HepG2 (cell line): Measurements from ENCODE around the gene SGPP2.

ENCODE experiments used
- BRCA1 ChIP-seq: sonication (generic); formaldehyde crosslinking; IDR thresholded peaks from 2 replicates; pipeline ENCODE4 v1.4.0; 2020; ENCODE audit warnings: missing genetic modification reagents
- FOXK2 ChIP-seq: fragments of 450-650 bp; IDR thresholded peaks from 2 replicates; pipeline ENCODE4 v1.6.1; 2016
- PPARG ChIP-seq: conservative IDR thresholded peaks from 2 replicates; pipeline ENCODE4 v1.6.1; 2016; ENCODE audit warnings: missing biosample characterization, missing genetic modification reagents
- RFX5 ChIP-seq: IDR thresholded peaks from 2 replicates; pipeline ENCODE4 v1.6.1; 2011; ENCODE audit warnings: low read depth, low read length, improper control_type of control experiment
- SMAD3 ChIP-seq: sonication (generic); formaldehyde crosslinking; IDR thresholded peaks from 2 replicates; pipeline ENCODE4 v1.4.0; 2020; ENCODE audit warnings: missing genetic modification reagents

GRCh38 chr2:222522082-222522481 lies 97.7 kb downstream of the SGPP2 start:
- no peak for TF ChIP-seq BRCA1 (CRISPR knock-in tag)
- TF ChIP-seq SMAD3, result no peak
- TF ChIP-seq RFX5, result no peak
- TF ChIP-seq FOXK2, result no peak
- no peak for TF ChIP-seq PPARG (CRISPR knock-in tag)
